8988T (cell line): ENCODE measurements around the gene GID8.
"Not testable (repeated sequence)": the region's sequence is repeated elsewhere in the genome, so short reads cannot be mapped to it uniquely, and the experiment has no call there.

Experiments used
- DNase-seq: peaks from one replicate; pipeline ENCODE4 v3.0.0; 2011

Gene GID8

DNA sequence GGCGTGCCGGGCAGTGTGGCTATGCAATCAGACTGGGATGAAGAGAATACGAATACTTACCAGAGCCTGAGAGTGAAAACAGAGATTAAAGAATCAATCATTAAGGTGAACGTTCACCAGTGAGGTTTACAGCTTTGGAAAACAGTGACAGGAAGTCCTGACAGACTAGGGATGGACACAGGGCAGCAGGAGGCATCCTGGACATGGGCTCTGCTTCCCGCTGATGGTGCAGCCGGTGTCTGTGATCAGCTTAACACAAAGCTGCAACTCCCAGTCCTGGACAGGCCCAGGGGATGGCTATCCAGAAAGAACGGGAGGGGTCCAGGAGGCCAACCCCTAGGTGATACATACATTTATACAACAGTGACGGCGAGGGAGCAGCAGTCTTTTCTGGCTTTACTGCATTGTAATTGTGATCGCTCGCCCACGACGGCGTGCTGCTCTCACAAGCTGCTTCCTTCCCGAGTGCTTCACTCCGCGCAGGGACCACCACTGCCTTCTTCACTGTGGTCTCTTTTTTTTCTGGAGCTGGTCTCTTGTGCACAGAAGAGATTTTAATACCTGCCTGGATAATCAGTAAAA lies 32.3 kb upstream of the GID8 start:
- DNase-seq: no peak

DNA sequence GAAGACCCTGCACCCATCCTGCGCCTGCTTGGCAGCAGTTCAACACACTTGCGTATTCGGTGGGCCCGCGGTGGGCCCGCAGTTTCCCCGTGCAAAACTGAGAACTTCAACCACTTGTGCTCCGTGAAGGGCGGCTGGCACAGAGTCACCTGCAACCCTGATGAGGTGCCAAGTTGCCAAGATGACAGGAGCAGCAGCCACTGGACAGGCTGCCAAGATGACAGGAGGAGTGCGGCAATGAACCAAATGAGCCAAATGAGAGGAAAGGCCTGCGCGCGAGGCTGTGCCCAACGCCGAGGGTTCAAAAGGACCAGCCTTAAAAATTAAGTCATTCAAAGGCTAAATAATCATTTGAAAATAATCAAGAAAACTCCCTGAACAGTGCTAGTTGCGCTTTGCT lies 31.7 kb upstream of the GID8 start:
- DNase-seq: no peak

DNA sequence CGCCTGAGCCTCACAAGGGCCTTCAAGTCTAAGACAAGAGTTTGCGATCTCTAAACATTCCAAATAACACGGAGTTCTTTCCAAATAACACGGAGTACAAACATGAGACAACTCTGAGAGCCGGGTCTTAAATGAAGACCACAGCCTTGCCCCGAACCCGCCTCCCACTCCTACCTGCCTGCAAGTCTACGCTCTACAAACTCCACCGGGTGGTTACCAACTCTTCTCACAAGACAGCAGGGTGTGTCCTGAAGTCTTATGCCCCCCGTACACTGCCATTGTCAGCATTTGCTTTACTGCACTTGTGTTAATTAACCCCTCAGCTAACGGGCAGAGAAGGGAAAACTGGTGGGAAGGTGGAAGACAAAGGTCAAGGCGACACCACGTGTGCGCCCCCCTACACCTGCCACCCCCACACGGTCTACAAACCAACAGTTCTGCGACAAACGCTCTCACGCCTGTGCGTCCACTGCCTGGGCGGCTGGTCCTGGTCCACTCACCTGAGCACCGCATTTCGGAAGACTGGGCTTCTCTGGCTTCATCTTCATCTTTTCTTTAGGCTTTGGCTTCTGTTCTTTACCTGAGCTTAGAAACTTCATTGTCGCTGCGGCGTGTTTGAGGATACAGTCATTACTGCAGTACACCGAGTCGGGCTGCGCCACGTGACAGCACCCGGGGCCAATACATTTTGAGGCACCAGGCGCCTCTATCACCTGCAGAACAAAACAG lies 31.1 kb upstream of the GID8 start:
- DNase-seq: no peak

DNA sequence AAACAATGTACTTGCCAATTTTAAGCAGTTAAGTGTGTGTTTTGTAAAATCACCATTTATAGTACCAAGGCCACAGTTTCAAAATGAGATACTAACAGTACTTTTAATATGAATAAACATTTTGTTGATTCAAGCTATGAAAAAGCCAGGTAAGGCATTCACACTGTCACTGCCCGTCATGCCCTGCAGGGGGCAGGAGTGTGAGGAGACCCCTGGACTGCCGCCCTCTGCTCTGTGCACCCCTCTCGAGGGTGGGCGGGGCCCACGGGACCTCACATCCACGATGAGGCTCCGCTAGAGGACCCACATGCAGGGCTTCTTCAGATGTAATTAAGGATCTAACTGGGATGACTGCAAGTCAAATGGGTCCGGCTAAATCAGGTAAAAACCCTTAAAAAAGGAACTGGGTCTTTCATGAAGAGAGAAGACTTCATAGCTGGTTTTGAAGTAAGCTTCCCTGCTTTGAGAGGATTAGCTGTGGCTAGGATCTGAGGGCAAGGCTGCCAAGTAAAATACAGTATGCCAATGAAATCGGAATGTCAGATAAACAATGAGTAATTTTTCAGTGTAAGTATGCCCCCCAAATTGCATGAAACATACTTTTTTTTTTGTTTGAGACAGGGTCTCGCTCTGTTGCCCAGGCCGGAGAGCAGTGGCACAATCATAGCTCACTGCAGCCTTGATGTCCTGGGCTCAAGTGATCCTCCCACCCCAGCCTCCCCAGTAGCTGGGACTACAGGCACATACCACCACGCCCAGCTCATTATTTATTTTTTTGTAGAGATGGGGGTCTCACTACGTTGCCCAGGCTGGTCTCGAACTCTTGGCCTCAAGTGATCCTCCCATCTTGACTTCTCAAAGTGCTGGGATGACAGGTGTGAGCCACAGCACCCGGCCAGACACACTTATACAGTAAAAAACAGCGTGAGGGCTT lies 30.3 kb upstream of the GID8 start:
- no peak for DNase-seq

DNA sequence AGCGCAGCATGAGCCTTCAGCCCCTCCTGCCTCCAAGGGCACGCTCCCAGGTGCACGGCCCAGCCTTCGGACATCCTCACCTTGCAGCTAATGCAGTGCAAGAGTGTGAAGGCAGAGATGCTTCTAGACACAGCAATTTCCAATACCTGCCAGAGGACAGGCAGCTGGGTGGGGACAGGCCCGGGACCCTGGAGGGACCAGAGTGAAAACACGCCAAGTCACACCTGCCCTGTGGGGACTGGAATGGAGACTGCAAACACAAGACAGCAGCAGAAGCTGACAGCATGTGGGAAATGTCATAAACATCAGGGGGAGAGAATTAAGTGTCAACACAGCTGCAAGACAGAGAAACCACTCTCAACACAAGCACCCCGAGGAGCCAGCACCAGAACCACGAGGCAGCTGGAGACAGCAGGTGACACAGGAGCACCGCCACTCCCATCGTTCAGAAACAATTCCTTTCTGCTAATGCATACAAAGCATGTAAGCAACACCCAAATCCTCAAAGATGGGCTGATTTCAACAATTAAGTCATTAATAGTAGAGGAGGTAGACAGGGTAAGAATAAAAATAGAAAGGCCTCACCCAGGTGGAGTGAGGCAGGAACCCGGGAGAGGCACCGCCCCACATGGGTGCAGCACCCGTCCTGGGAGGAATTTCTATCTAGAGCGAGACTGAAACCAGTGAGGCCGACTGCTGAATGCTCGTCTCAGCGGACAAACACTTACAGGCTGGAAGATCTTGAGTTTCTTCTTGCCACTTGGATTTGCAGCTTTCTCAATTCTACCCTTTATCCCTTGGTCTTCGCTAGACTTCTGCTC lies 28.8 kb upstream of the GID8 start:
- no peak for DNase-seq

DNA sequence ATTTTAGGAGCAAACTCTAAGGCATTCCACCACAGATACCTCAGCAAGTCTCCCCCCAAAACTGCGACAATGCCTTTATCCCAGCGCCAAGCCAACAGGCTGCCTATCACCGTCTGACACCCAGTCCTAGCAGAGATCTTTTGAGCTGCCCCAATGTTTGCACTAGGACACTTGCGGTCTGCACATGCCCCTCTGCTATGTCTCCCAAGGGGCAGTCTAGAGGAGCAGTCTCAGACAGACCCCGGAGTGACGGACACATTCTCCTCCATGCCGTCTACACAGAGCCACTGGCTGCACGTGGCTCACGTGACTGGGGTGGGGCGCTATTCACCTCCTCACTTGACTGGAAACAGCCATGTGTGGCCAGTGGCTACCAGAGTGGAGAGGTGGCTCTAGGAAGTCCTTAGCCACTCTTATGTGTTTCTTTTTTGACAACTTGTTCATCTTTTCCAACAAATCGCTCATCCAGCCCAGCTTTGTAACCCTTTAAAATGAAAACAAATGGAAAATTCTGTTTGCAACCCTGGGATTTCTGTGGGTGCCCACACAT lies 27.7 kb upstream of the GID8 start:
- no peak for DNase-seq

DNA sequence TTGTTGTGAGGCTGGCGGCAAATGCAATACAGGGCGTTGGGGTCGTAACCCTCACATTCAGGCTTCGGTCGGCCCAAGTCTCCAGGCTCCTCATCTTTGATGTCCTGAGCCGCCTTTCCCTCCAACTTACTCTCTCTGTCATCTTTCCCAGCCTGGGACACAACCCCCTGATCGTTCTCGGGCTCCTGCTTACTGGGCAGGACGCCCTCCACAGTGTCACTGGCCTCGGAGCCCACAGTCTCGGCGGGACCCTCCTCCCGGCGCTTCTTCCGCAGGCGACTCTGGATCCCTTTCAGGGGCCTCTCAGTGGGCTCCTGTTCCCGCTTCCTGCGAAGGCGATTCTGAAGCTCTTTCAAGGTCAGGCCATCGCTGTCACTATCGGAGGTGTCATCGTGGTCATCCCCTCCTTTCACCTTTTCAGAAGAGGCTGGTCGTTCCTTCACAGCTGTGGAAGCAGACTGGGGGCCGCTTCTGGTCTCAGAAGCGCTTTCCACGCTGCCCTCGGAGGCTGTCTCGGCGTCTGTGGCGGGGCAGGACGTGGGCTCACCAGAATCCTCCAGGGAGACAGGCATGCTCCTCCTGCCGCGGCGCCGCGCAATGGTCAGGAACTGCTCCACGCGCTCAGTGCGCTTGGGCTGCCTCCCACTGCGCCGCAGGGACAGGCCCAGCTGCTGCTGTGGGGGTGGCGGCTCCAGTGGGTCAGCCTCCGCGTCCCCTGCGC lies 27.0 kb upstream of the GID8 start:
- DNase-seq: no peak

DNA sequence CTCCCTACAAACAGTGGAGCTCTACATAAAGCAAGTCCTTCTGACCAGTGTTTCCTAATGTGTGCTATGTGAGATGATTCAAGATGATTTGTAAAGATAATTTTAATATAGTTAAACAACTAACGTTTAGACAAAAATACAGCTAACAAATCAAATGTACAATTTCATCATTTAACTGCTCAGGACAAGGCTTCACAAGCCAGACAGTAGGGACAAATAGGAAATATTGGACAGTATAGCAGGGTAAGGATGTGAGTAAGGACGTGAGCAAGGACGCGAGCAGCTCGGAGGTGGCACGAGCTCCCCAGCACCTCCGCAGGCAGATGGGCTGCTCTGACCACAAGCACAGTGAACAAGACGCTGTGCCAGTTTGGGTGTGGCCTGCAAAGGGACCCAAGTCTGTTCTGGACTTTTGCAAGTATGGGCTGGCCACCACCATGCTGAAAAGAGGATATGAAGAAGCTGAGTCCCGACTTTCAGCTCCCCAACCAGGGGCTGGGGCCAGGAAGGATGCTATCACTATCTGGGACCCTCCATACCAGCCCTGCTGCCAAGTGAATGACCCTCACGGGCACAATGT lies 26.2 kb upstream of the GID8 start:
- DNase-seq: no peak

DNA sequence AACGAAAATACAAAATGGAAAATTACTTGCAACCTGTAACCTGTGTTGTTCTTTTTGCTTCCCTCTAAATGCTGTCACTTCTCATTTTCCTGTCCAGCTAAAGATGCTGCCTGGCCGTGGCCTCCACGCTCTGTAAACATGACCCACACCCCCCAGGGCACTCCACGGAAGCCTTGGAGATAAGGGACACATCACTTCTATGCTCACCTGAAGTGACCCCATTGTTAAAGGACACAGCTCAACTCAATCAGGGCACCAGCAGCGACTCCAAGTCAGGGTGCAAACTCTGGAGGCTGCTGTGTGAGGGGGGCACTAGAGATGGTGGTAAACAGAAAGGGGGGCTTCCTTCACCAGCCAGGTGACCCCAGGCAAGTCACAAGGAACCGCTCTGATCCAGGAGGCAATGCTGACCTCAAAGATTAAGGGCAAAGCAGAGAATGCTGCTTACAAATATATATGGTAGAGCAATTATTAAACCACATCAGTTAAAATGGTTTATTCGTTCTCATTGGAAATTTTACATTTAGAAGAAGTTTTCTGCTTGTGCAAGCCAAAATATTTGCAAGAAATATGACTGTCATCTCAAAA lies 24.8 kb upstream of the GID8 start:
- DNase-seq: no peak

DNA sequence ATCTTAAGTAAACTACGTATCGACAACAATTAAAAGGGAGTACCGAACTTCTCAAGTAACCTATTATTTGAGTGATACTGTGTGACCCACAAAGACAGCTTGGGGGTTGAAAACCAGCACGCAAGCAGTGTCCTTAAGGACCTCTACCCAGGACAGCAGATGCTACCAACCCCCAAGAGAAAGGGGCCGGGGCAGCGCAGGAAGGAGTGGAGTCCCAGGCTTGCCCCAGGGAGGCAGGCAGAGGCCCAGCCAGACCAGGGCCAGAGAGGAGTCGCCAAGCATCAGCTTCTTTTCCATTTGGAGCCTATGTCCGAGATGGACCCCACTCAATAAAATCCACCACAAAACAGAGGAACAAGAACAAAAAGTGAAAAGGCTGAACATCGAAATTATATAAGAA lies 23.5 kb upstream of the GID8 start:
- no peak for DNase-seq

DNA sequence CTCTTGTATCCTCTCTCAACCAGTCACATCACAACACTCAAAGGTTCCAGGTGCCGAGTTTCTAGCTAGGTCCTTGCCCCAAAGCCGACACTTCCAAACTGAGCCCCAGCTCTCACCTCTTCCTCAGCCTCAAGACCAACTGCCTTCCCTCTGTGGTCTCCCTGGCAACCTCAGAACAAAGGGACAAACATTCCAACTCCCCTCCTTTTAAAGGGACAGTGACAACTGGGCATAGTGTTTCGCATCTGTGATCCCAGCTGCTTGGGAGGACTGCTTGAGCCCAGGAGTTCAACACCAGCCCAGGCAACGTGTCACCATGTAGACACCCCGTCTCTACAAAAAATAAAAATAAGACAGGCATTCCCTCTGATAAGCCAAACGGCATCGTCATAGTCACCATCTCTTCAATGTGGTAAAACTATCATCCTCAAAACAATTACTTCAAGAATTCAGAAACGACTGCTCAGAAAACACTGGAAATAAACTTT lies 22.9 kb upstream of the GID8 start:
- DNase-seq: no peak

DNA sequence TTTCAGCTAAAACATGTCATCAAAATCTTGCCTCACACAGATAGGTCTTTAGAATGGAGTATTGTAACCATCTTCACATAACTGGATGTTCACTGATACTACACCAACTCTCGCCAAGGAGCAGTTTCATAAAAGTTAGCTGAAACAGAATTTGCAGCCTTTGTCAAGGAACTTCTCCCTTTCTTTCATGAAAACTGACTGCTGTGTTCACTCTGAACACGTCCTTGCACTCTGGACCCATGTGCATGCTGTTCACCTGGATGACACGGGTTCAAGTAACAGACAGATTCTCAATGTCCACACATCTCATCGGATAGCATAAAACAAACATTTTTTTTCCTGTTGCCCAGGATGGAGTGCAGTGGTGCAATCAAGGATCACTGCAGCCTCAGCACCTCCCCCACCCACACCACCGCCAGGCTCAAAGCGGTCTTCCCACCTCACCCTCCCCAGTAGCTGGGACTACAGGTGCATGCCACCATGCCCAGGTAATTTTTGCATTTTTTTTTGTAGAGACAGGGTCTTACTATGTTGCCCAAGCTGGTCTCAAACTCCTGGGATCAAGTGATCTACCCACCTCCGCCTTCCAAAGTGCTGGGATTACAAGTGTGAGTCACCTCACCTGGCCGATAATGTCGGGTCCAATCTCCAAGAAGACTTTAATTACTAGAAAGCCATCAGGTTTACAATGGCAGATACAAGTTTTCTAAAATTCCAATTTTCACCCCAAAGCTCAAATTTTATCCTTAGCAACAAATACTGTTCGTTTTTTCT lies 21.1 kb upstream of the GID8 start:
- no peak for DNase-seq

DNA sequence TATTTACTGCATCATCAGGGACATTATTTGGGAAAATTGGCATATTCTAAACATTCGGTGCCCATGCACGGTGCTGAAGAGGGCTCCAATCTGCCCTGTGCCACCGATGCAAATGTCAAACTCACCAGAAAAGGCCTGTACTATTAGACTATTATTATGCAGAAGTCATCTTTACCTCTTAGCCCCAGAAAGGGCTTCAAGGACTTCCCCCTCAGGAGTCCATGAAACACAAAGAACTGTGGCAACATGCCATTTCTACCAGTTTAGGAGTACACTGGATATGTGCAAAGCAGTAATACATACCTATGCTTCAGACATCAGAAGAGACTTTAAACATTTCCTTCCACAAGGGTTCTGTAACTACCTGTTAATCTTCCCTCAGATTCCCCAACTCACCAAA lies 20.2 kb upstream of the GID8 start:
- DNase-seq: no peak

DNA sequence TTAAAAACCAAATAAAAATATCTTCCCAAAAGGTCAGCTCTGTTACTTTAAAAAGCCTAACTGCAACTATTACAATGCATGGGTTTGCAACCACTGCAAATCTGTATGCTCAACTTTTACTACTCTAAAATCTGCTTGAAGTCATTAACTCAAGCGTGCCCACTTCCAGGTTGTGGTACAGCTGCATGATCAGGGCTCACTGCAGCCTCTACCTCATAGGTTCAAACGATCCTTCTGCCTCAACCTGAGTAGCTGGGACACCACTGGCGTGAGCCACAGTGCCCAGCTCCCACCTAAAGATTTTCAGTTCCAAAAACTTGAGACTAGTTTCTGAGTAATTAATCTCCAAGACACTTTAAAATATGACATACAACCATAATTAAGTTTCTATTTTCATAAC lies 19.8 kb upstream of the GID8 start:
- DNase-seq: no peak

DNA sequence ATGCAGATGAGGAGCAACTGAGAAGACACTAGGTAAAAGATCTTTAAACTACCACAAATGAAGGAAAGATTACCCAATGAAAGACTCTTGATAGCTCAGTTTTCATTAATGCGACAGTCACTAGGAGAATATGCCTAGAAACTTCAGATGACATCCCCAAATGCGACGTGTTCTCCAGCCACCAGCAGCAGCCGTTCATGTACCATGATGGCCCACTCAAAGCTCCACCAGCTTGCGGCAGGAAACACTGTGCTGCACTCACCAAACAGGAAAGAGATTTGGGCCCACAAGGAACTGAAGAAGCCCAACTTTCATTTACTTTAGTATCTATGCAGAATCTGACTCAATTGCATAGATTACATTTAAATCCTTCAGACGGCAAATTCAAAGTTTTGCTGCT lies 19.1 kb upstream of the GID8 start:
- DNase-seq: no peak

DNA sequence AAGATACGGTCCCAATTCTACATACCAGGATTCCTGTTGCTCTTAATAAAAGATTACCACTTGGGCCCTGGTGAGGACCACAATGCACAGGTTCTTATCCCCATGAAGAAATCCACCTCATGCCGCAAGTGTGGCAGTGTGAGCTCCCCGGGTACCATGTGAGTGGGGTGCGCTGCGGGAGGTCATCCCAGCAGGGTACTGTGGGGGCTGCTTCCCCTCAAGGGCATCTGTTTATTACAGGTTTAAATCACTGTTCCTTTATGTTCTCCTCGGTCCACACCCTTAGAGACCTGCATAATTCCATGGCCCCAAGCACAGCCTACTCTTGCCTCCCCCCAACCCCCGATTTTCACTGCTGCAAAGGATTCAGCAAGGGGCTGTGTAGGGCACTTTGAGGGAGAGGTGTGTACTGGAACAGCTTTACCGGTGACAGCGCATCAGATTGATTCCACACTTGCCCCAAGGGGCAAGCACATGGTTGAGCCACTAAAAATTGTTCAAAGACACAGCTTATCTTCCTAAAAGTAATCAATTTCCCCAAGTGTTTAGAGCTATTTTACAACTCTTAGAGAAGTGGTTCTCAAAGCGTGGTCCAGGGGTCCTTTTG lies 17.8 kb upstream of the GID8 start:
- no peak for DNase-seq

DNA sequence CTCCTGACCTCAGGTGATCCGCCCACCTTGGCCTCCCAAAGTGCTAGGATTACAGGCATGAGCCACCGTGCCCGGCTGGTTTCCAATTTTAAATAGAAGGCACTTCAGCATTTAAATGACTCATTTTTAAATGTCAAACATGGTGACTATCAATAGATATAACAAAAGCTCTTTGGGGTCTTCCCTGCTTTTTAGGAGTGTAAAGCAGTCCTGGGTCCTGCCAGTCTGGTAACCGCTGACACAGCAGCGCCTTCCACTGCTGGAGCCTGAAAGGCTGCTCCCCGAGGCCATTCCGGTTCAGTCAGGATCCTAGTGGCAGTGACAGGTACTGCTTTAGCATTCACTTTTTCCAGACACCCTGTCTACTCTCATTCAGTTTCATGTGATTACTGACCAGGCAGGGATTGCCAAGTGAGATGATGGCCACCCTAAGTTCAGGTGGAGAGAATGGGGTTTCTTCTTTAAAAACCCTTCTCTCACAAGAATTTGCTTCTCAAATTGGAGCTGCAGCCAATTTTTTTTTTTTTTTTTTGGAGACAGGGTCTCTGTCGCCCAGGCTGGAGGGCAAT lies 16.7 kb upstream of the GID8 start:
- no peak for DNase-seq

DNA sequence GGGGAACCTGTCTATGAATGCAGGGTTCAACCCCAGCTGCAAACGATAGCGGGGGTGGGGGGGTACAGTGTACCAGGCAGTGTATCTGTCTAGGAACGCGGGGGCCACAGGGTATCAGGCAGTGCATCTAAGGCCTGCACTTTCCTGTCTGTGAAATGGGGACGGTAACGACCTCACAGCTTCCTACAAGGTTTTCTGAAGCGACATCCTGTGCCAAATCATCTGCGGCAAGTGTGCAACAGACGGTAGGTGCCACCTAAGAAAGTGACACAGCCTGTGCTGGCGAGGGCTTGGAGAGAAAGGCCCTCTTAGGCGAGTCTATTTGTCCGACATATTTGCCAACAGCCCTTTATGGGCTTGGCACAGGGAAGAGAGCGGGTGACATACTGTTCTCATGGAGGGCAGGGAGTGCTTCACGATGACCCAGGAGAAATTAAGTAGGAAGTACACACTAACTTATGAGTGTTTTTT lies 15.5 kb upstream of the GID8 start:
- no peak for DNase-seq

DNA sequence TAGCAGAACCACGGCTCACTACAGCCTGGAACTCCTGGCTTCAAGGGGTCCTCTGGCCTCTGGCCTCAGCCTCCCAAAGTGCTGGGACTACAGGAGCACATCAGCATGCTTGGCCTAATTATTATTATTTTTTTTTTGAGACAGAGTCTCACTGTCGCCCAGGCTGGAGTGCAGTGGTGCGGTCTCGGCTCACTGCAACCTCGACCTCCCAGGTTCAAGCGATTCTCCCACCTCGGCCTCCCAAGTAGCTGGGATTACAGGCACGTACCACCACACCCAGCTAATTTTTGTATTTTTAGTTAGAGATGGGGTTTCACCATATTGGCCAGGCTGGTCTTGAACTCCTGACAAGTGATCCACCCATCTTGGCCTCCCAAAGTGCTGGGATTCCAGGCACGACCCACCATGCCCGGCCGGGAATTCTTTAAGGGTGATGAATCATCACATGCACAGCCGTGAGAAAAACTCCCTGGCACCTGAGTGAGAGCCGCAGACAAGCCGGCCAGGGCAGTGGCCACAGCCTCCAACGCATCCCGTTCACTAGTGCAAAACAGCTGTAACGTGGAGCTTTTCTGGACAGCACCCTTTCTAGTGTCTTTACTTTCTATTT lies 14.8 kb upstream of the GID8 start:
- not testable (repeated sequence) for DNase-seq
